ENCODE measurements around the gene SHROOM2.

- TF ChIP-seq, protein P1, sequence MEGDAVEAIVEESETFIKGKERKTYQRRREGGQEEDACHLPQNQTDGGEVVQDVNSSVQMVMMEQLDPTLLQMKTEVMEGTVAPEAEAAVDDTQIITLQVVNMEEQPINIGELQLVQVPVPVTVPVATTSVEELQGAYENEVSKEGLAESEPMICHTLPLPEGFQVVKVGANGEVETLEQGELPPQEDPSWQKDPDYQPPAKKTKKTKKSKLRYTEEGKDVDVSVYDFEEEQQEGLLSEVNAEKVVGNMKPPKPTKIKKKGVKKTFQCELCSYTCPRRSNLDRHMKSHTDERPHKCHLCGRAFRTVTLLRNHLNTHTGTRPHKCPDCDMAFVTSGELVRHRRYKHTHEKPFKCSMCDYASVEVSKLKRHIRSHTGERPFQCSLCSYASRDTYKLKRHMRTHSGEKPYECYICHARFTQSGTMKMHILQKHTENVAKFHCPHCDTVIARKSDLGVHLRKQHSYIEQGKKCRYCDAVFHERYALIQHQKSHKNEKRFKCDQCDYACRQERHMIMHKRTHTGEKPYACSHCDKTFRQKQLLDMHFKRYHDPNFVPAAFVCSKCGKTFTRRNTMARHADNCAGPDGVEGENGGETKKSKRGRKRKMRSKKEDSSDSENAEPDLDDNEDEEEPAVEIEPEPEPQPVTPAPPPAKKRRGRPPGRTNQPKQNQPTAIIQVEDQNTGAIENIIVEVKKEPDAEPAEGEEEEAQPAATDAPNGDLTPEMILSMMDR (IDR thresholded peaks at IDR 0.05 in 4 of 5, conservative IDR thresholded peaks at IDR 0.05 in 1 of 5) = no peak
- TF ChIP-seq POLR2A (IDR thresholded peaks at IDR 0.05) = no peak
Observed at GRCh38 chrX:9942086-9942485, 155.9 kb downstream of the SHROOM2 start.
